ENCODE results near the gene PHGDH.
"Not testable (repeated sequence)": the region's sequence is repeated elsewhere in the genome, so short reads cannot be mapped to it uniquely, and the experiment has no call there.

Gene PHGDH

DNA sequence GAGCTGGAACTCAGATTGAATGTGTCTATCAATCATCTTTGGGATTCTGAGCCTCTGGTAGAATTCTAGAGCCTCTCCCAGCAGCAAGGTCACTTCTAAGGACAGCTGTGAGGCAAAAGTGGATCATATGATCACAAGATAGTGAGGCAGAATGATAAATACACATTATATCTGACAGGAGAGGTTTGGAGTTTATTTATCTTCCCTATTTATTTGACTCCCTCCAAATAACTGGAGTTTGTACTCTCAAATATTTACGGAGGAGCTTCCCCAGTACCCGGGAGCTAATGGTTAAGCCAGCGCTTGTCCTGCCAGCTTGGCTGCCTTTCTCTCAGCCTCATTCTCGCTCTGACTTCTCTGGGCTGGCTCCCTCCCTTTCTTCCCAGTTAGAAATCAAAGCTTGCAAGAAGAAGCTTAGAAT lies 54.6 kb downstream of the PHGDH start:
- DNase-seq (ENCODE audit: low spot score): no peak

DNA sequence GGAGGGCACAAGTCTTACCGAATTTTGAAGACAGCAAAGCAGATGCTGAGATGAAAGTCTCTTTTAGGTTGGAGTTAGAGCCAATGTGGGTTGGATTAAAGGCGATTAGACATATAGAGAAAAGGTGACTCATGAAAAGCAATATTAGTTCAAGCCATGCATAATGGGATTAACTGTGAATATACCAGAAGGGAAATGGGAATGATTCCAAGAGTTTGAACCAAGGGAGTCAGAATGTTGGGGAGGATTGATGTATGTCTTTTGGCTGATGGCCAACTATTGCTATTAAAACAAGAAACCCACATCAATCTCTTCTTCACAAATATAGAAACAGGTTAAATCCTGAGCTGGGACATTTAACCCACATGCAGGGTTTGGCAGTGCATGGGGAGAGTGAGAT lies 55.8 kb downstream of the PHGDH start:
- no peak for DNase-seq (ENCODE audit: low spot score)

DNA sequence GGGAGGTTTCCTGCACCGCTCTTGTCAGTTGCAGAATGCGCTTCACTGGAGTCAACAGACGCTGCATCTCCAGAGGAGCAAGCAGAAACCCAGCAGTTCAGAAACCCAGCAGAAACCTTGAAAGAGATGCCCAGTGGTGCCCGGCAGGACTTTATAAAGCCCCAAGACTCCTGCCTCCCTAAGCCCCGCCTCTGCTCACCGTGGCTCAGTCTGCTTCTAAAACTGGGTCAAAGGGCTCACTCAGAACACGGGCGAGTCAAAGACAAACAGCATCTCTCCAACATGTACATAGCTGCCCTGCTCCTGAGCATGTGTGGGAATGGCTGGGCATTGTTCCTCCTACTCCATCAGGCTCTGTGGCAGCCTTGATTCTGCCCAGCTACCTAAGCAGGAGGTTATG lies 57.0 kb downstream of the PHGDH start, which contains the start of gene HMGCS2:
Gene HMGCS2, minus strand, starts transcription at position 128 of the 400 bp plus-strand sequence. Its CDS starts 61 bp downstream, at position 67.
- DNase-seq (ENCODE audit: low spot score): no peak

DNA sequence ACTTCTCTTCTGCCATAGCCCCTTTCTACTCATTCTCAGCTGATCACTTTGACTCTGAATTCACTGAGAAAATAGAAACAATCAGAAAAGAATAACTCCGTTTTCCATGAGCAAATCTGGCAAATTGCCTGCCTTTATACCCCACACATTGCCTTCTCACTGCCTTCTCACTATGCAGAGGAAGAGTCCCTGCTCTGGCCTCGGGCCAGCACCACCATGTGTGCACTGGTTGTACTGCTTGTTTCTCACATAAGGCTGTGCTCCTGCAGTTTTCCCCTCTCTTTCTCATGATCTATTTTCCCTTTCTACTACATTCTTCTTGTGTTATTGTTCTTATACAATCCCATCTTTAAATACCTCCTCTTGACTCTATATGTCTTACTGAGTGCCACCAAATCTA lies 59.3 kb downstream of the PHGDH start:
- DNase-seq (ENCODE audit: low spot score): no peak

DNA sequence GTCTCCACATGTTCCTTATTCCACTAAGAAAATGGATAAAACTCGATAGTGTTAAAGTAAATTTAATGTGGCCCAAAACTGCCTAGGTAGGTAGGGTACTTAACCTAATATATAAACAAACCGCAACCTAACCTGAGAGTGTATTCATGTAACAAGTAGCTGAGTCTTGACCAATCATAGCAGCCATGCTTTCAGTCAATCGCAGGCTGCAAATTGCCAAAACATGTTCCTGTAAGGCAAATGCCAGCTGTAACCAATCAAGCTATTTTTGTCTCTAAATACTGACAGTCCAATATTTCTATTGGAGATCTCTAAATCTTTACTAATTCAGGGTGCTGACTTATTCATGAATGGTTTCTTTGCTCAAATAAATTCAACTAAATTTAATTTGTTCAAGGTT lies 60.0 kb downstream of the PHGDH start:
- no peak for DNase-seq (ENCODE audit: low spot score)

DNA sequence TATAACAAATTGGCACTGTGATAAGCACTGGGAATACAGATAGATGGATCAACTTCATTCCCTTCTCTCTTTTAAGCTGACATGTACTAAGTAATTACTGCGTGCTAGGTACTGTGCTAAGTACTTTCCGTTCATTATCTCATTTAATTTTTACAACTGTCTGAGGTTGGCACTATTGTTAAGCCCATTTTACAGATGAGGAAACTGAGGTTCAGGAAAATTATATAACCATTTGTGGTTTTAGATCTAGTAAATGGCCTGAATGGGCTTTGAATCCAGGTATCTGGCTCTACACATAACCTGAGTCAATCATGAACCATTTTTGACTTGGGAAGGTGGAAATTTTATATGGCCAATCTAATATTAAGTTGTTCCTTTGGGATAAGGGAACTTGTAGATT lies 60.6 kb downstream of the PHGDH start:
- no peak for DNase-seq (ENCODE audit: low spot score)

DNA sequence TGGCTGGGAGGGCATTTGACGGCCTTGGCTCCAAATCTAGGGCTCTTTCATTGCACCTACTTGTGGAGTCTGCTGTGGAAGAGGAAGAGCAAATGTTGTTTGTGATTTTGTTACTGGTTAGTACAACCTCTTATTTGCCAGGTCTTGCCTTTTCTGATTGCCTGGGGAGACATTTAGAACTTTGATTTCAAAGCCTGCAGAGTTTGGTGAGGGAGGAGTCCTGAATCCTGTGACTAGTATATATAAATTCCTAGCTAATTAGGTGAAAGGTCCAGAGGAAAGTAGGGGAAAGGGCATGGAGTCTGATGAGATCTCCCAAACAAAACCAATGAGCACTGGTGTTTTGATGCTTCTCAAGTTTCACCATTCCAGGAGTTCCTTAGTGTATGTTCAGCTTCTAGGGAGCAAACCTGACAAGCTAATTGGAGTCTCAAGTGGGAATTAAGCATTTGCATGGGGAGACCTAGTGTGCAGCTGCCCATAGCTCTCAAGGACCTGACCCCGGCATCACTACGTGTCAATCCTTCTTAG lies 62.0 kb downstream of the PHGDH start:
- DNase-seq (ENCODE audit: low spot score): no peak

DNA sequence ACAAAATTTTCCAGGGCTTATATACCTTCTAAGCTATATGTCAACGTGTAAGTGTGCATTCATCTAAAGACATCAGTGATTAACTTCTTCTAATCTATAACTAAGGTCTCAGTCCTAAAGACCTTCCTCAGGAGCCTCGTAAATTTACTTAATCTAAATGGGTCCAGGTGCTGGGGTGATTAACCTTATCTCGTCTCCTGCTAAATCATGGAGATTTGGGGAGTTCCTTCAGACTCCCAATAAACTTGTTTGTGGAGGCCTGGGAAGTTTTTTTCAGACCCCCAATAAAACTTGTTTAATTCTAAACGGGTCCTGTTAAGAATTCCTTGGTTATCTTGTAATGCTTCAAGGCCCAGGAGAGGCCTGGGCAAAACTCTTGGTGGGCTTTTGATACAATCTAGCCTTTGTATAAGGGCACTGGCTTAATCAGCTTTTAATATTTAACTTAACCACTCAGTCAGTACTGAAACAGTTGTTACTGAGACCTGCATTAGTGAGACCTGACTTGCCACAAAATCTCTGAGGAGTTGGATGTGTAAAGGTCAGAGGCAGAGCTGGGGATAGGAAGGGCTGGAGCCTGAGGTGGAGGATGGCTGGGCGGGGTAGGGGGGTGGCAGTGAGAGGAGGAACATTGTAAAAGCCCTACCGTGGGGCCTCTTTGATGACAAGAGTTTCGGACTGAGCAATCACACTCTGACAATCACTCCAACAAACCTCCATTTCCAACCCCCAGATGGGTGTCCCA lies 63.2 kb downstream of the PHGDH start:
- no peak for DNase-seq (ENCODE audit: low spot score)

DNA sequence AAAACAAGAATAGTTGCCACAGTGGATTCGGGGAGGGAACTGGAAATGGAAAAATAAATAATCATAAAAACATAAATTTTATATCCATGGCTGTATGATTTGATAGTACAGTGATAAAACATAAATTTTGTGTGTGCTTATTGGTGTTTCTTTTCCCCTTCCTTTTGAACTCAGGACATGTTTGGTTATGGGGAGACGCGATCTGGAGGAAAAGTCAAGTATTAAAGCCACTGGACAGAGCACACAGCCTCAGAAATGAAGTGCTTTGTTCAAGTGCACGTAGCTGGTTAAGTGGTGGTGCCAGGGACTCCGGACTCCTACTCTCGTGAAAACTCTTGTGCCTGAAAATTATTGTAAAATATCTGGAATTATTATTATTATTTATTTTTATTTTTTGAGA lies 66.6 kb downstream of the PHGDH start:
- DNase-seq (ENCODE audit: low spot score): no peak

DNA sequence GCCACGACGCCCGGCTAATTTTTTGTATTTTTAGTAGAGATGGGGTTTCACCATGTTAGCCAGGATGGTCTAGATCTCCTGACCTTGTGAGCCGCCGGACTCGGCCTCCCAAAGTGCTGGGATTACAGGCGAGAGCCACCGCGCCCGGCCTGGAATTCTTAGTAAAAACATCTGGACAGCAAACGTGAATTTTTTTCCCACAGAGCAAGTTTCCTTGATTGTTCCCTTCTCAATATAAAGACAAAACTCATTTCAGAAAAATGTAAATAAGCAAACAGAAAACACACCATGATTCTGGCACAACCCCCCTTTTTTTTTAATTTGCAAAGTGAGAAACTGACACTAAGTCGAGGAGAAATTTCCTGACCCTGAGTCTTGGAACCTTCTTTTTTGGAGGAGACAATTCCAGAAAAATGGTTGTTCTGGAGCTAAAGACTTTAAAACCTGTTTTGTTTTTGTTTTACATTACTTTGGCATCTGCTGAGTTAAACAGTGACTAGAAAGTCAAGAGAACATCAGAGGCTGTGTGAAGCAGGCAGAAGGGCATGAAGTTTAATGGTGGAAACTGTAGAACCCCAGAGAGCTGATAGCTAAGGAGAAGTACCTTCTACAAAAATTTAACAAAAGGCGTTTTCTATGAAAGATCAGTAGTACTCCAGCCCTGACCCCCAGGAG lies 67.3 kb downstream of the PHGDH start:
- no peak for DNase-seq (ENCODE audit: low spot score)

DNA sequence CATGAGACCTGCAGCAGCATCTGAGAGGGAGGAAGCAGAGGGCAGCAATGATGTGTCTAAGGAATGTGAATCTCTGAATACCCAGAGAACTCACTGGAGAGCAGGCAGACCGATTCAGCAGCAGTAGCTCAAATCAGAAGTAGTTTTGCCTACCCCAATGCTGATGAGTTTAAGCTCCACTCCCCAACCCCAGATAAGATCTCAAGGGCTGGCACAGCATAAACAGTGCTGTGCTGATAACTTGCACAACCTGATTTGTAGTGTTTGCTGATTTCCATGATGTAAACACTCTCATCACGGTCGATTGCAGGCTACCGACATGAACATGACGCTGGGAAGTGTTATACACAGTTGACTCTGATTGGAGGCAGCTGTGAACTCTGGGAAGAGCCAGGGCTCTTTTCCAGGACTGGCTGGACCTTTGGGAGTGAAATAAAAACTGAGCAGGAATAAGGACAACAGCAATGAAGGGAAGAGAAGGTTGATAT lies 68.2 kb downstream of the PHGDH start:
- DNase-seq (ENCODE audit: low spot score): no peak

DNA sequence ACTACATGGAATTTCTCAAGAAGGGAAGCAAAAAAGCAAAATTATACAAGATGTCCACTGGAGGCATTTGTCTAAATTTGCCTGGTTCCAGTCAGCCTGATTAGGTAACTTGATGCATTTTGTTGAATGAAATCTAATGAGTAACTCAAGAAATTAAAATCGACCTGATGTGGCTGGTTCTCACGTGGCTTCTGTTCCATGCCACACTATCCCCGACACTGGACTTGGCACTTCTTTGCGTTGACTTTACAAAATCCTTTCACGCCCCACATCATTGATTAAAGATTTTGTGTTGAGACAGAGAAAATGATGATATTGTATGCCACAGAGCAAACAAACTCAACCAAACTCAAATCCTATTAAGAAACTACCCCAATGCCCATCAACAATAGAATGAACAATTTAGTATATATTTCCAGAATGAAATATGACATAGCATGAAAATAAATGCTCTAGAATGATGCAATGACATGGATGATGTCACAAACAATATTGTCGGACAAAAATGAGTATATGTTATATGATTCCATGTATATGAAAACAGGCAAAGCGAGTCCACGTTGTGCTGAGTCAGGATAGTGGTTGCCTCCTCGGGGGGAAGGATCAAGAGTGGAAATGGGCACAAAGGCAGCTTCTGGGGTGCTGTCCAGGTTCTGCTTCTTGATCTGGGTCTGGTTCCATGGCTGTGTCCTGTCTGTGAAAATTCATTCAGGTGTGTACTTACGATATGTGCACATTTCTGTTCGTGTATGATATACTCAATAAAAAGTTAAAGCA lies 69.9 kb downstream of the PHGDH start:
- no peak for DNase-seq (ENCODE audit: low spot score)

DNA sequence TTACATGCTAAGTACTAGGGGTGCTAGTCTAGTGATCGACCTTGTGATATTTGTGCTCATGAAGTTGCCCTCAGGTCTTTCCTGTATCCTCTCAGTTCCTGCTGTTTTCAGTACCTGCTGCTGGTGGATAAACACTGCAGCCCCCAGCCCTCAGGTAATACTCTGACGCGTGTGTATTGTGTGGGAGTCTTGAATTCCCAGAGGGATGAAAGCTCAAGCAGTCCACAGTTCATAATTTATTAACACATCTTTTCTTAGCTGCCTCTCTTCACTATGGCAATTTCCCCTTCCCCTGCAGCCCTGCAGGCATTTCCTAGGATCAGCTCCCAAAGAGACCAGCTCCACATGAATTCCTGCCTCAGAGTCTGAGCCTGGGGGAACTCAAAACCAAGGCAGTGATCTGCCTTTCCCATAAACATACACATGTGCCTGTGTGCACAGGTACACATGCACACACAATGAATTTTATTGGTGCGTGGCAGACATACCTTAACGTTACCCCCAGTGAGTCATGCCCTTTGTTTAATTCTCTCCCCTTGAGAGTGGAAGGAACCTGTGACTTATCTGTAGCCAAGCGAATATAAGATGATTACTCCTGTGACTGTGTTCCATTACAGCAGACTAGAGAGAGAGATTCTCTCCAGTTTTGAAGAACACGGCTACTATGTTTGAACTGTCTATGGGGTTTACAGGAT lies 71.0 kb downstream of the PHGDH start:
- no peak for DNase-seq (ENCODE audit: low spot score)

DNA sequence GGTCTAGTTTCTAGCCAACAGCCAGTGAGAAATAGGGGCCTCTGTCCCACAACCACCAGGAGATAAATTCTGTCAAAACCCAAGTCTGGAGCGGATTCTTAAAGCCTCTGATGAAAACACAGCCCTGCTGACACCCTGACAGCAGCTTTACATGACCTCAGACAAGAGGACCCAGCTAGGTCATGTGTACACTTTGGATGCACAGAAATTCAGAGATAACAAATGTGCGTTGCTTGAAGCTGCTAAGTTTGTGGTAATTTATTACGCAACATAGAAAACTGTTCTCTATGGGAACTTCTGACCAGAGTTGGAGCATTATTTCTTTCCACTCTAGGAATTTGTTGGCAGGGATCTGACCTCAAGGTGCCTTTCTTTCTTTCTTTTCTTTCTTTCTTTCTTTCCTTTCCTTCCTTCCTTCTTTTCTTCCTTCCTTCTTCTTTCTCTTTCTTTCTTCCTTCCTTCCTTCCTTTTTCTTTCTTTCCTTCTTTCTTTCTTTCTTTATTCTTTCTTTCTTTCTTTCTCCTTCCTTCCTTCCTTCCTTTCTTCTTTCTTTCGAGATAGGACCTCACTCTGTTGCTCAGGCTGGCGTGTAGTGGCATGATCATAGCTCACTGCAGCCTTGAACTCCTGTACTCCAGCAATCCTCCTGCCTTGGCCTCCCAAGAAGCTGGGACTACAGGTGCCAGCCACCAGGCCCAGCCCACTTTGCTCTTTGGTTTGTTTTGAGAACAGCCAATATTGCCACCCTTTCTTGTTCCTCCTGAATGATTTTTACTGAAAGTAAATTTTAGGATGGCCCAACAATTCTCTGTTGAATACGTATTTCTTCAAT lies 71.8 kb downstream of the PHGDH start:
- DNase-seq (ENCODE audit: low spot score): no peak

DNA sequence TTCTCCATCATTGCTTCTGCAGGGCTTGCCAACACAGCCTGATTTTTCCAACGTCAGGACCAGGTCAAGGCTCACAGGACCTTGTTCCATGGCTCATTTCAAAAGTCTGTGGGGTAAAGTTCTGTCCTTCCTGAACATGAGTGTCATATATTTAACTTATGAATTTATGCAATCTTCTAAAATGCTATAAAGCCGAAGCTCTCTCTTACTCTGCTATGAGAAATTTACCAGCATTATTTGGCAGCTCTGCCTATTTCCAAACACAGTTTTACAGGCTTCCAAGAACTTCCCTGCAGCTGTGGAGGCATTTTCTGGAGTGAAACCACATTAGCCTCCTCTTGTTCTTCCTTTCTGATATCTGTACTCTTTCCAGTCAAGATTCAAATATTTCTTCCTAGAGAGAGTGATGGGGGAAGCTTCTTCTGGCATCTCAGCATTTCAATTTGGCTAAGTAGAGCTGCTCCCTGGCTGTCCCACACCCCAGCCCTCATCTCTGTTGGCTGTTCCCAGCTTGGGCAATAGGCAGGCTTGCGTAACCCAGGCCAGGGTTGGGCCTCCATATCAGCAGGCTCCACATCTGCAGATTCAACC lies 72.6 kb downstream of the PHGDH start:
- no peak for DNase-seq (ENCODE audit: low spot score)

DNA sequence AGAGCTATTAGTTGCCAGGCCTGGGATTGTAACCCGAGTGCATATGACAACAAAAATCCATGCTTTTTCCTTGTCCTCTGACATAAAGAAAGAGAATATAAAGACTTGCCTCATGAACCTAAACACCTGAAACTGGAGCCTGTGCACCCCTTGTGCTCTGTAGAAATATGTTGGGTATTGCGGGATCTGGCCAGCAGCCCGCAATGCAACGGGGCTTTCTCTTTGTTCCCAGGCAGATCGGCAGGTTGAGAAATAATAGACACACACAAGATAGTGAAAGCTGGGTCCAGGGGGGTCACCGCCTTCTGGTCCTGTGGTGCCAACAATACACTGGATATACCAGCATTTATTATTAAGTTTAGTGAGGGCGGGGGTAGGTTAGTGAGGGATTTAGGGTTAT lies 74.3 kb downstream of the PHGDH start:
- DNase-seq (ENCODE audit: low spot score): not testable (repeated sequence)

DNA sequence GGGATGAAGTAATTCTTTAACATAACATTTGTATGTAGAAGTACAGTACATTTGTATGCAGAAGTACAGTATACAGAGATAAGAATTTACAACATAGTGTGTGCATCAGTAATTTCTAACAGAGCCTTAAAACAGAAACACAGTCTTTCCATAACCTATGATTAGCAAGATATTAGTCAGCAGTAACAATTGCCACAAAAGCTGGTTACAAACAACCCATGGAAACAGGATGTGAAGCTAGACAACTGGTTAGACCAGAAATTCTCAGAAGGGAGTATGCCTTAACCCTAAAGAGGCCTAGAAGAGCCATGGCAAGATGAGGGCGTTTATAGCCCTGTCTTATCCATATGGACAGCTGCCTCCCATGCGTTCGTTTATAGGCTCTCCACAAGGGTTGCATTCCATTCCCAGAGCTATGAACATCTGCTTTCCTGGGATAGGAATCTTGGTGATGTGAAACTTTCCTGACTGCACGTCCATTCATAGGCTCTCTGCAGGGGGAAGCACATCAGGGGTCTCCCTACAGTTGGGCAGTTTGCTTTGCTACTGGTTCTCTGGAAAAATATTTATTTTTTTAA lies 74.8 kb downstream of the PHGDH start:
- not testable (repeated sequence) for DNase-seq (ENCODE audit: low spot score)

DNA sequence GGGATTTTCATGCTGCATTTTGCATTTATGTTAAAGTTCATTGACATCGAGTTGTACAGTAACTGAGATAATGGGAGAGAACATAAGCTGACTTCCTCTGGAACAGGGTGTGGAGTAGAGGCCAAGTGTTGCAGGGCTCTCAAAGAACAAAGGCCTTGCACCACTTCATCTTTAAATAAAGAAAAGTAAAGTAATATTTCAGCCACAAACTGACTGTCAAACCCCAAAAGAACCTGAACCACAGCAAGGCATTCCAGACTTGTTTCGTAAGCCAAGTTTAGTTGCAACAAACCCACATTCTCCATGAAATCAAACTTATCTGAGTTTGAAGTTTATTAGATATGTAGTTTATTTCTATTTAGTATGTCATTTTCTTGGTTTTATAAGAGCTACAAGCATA lies 76.0 kb downstream of the PHGDH start:
- no peak for DNase-seq (ENCODE audit: low spot score)

DNA sequence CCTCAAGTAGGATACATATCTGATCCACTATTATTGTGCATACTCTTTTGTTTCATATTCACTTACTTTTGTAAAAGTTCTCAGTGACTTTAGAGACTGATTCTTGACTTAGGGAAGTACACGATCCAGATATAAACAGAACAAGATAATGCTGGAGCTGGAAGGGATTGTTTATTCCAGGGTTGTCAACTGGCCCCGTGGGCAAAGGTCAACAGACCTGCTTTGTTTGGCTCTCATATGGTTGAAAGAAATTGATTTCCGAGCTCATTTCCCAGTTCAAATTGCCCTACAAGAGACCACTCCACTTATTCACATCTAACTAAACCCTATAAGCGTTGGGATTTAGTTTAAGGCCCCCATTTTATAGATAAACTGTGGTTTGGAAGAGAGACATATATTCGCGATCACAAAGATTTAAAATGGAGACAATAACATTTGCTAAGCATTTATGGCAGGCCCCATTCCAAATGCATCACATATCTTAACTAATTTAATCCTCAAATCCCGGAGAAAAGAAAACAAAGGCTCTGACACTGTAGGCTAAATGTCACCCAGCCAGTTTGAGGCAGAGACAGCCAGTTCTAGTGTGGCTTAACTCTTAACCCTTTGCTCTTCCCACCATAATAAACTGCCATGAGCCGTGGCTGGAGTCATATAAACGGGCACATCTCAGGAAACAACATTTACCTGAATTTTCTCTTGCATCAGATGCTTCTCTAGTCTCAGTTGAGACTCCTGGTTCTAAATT lies 78.9 kb downstream of the PHGDH start:
- no peak for DNase-seq (ENCODE audit: low spot score)

Data from germinal center (tissue), 1 donor.